Liver (tissue), 9 donors: ENCODE data around the gene SLC26A1. TPM values are rescaled to one million over a fixed set of nuclear protein-coding genes. Genes with fewer than 3 reads are reported as not detected.
A peak's percentile ranks its signal among the peaks of the same experiment; 100 is the strongest.

Experiments
- DNase-seq: peaks from one replicate; pipeline ENCODE4 v3.0.0-alpha.2; 2017; ENCODE audit warnings: low spot score
- H3K27ac ChIP-seq, 2 donors: one replicate each; pipeline ENCODE4 v1.7.0; 2013; ENCODE audit warnings: inconsistent platforms in 2 of 2, low read length in 2 of 2, control low read depth in 1 of 2, low read depth in 1 of 2, mild to moderate bottlenecking in 1 of 2
- H3K27me3 ChIP-seq, 4 donors: one replicate each; pipeline versions ENCODE4 v1.6.1 to v1.7.0; 2013; ENCODE audit warnings: low read length in 3 of 4, inconsistent platforms in 1 of 4, mild to moderate bottlenecking in 1 of 4, moderate library complexity in 1 of 4; ENCODE audit not compliant: control insufficient read depth in 4 of 4, insufficient read depth in 4 of 4
- H3K36me3 ChIP-seq, 4 donors: one replicate each; pipeline versions ENCODE4 v1.6.1 to v1.7.0; 2013; ENCODE audit warnings: low read length in 3 of 4, mild to moderate bottlenecking in 3 of 4, low read depth in 1 of 4, moderate library complexity in 1 of 4; ENCODE audit not compliant: control insufficient read depth in 4 of 4, insufficient read depth in 3 of 4
- H3K4me1 ChIP-seq, 4 donors: one replicate each; pipeline versions ENCODE4 v1.6.1 to v1.7.0; 2013; ENCODE audit warnings: low read length in 3 of 4, mild to moderate bottlenecking in 3 of 4, moderate library complexity in 1 of 4; ENCODE audit not compliant: control insufficient read depth in 4 of 4, insufficient read depth in 4 of 4
- H3K4me3 ChIP-seq, 3 donors: one replicate each; pipeline versions ENCODE4 v1.6.1 to v1.7.0; 2013; ENCODE audit warnings: low read length in 3 of 3, control low read depth in 1 of 3, low read depth in 1 of 3, mild to moderate bottlenecking in 1 of 3
- H3K9ac ChIP-seq, 2 donors: one replicate each; pipeline ENCODE4 v1.7.0; 2013; ENCODE audit warnings: low read length in 2 of 2, mild to moderate bottlenecking in 2 of 2, moderate library complexity in 2 of 2, control low read depth in 1 of 2, low read depth in 1 of 2
- H3K9me3 ChIP-seq, 4 donors: one replicate each; pipeline versions ENCODE4 v1.6.1 to v1.7.0; 2013; ENCODE audit warnings: low read length in 3 of 4; ENCODE audit not compliant: control insufficient read depth in 4 of 4
- CTCF ChIP-seq: fragments of 150-350 bp; IDR thresholded peaks from 2 replicates; pipeline ENCODE4 v1.5.1; 2017; ENCODE audit warnings: improper control_type of control experiment, low read depth, low read length; ENCODE audit not compliant: missing input control
- EGR1 ChIP-seq, 2 donors: IDR thresholded peaks; 2 replicates each; pipeline ENCODE4 v1.6.1; 2016 to 2018; ENCODE audit warnings: antibody characterized with exemption in 2 of 2, low read depth in 2 of 2
- FOXA1 ChIP-seq: IDR thresholded peaks from 2 replicates; pipeline ENCODE4 v1.6.1; 2016; ENCODE audit warnings: antibody characterized with exemption
- FOXA2 ChIP-seq: IDR thresholded peaks from 2 replicates; pipeline ENCODE4 v1.6.1; 2016; ENCODE audit warnings: antibody characterized with exemption
- GABPA ChIP-seq, 2 donors: IDR thresholded peaks in 1 of 2; conservative IDR thresholded peaks in 1 of 2; 2 replicates each; pipeline ENCODE4 v1.6.1; 2016; ENCODE audit warnings: antibody characterized with exemption in 2 of 2, mild to moderate bottlenecking in 1 of 2, moderate library complexity in 1 of 2
- HNF4A ChIP-seq, 2 donors: conservative IDR thresholded peaks; 2 replicates each; pipeline ENCODE4 v1.6.1; 2016; ENCODE audit warnings: antibody characterized with exemption in 2 of 2, mild to moderate bottlenecking in 2 of 2
- HNF4G ChIP-seq: IDR thresholded peaks from 2 replicates; pipeline ENCODE4 v1.6.1; 2016; ENCODE audit warnings: antibody characterized with exemption
- JUND ChIP-seq, 2 donors: IDR thresholded peaks; 2 replicates each; pipeline ENCODE4 v1.6.1; 2016; ENCODE audit warnings: antibody characterized with exemption in 2 of 2
- MAX ChIP-seq: IDR thresholded peaks from 2 replicates; pipeline ENCODE4 v1.6.1; 2016; ENCODE audit warnings: antibody characterized with exemption
- NR2F2 ChIP-seq: IDR thresholded peaks from 2 replicates; pipeline ENCODE4 v1.6.1; 2016; ENCODE audit warnings: antibody characterized with exemption
- RAD21 ChIP-seq, 2 donors: IDR thresholded peaks; 2 replicates each; pipeline ENCODE4 v1.6.1; 2016; ENCODE audit warnings: antibody characterized with exemption in 2 of 2, mild to moderate bottlenecking in 2 of 2
- RXRA ChIP-seq, 2 donors: IDR thresholded peaks; 2 replicates each; pipeline ENCODE4 v1.6.1; 2017 to 2018; ENCODE audit warnings: antibody characterized with exemption in 2 of 2, mild to moderate bottlenecking in 1 of 2
- SP1 ChIP-seq: IDR thresholded peaks from 2 replicates; pipeline ENCODE4 v1.6.1; 2018; ENCODE audit warnings: antibody characterized with exemption, mild to moderate bottlenecking
- TAF1 ChIP-seq: conservative IDR thresholded peaks from 2 replicates; pipeline ENCODE4 v1.6.1; 2016; ENCODE audit warnings: antibody characterized with exemption, mild to moderate bottlenecking
- YY1 ChIP-seq: IDR thresholded peaks from 2 replicates; pipeline ENCODE4 v1.6.1; 2016; ENCODE audit warnings: antibody characterized with exemption, mild to moderate bottlenecking
- ZBTB33 ChIP-seq: IDR thresholded peaks from 2 replicates; pipeline ENCODE4 v1.6.1; 2016; ENCODE audit warnings: antibody characterized with exemption
- WGBS: extraction: QIAGEN DNeasy Blood & Tissue Kit; methylation state at CpG from one replicate; pipeline ENCODE4 v1.1.7; 2013; 5-methylcytosine and 5-hydroxymethylcytosine counted together
- polyA plus RNA-seq, 2 donors: library from polyadenylated mRNA; stranded (reverse) in 1 of 2; unstranded in 1 of 2; fragments of 200-250 nt in 1 of 2; fragments of >200 nt in 1 of 2; fragmentation: Nextera tagmentation in 1 of 2; extraction: Ambion mirVana in 1 of 2; gene quantifications; one replicate each; pipeline versions ENCODE4 v1.2.1 to v1.2.3, GENCODE V29; 2013 to 2015
- total RNA-seq, 2 donors: library from RNA; depleted of rRNA; stranded (reverse); fragments of >200 nt; gene quantifications; one replicate each; pipeline ENCODE4 v1.2.3, GENCODE V29; 2014
- TF ChIP-seq, protein P1 (sequence below): IDR thresholded peaks from 2 replicates; pipeline ENCODE4 v1.6.1; 2016; ENCODE audit warnings: antibody characterized with exemption
- TF ChIP-seq, protein P2 (sequence below): IDR thresholded peaks from 2 replicates; pipeline ENCODE4 v1.6.1; 2016; ENCODE audit warnings: antibody characterized with exemption, mild to moderate bottlenecking
- donor health status: healthy.
- donor health status: healthy.
- donor health status: healthy.
- donor health status: healthy.
- donor health status: healthy.

The SLC26A1 gene
- total and polyA plus RNA-seq, 4 donors: 5.1 to 41.0 (median 26.3) TPM

DNA sequence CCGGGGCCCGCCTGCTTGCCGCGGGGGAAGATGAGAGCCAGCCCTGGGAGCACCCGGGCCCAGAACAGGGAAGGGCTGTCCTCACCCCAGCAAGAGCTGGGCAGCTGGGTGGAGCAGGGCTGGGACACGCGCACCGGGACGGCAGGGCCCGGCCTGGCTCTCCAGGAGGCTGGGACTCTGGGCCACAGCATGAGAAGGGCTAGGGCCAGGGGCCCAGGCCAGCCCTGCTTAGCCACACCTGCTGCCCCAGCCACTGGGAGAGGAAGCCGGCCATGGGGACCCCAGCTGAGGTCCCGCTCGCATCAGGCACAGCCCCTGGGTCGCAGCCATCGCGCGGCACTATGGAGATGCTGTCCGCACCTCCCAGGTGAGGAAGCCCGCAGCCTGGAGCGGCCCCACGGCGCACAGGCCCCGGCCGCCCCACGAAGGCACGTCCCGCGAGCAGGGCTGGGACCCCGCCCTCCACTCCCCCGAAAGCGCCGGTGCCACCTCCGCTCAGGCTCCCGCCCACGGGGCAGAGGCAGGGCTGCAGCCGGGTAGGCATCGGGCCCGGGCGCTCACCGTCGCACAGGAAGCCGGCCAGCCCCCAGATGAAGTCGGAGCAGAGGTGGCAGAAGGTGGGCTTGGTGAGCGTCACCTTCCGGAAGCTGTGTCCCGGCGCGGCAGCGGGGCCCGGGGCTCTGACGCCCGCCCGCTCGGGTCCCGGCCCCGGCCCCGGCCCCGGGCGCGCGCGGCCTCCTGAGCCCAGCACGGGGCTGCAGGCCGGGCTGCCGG is 20.4 kb downstream of the SLC26A1 start:
- WGBS: 1% methylated on average over 65 of the region's 65 CpGs
- no peak for DNase-seq
- H3K4me1 ChIP-seq: peaks cover 13 to 20% (median 16%) of the 10 kb centered on the region in 4 donors

More for the DNA sequence above, 20.4 kb downstream of the SLC26A1 start:
- no peaks in the 10 kb centered on the region for H3K27me3 ChIP-seq
- H3K4me3 ChIP-seq: peak overlapping the region; percentile 66 to 93 (median 78)
- TF ChIP-seq CTCF (no peak), JUND (IDR thresholded peaks at IDR 0.05) (no peak), MAX (no peak), RXRA (IDR thresholded peaks at IDR 0.05) (no peak), FOXA1 (no peak), NR2F2 (no peak), GABPA (IDR thresholded peaks at IDR 0.05 in 1 of 2, conservative IDR thresholded peaks at IDR 0.05 in 1 of 2) (no peak), EGR1 (IDR thresholded peaks at IDR 0.05; ENCODE audit: low read depth in 2 of 2) (no peak), HNF4G (no peak), TAF1 (no peak), SP1 (no peak), FOXA2 (no peak), YY1 (no peak), HNF4A (conservative IDR thresholded peaks at IDR 0.05) (no peak), ZBTB33 (no peak), RAD21 (IDR thresholded peaks at IDR 0.05) (no peak)
- TF ChIP-seq, protein P1, sequence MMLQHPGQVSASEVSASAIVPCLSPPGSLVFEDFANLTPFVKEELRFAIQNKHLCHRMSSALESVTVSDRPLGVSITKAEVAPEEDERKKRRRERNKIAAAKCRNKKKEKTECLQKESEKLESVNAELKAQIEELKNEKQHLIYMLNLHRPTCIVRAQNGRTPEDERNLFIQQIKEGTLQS: no peak
- TF ChIP-seq, protein P2, sequence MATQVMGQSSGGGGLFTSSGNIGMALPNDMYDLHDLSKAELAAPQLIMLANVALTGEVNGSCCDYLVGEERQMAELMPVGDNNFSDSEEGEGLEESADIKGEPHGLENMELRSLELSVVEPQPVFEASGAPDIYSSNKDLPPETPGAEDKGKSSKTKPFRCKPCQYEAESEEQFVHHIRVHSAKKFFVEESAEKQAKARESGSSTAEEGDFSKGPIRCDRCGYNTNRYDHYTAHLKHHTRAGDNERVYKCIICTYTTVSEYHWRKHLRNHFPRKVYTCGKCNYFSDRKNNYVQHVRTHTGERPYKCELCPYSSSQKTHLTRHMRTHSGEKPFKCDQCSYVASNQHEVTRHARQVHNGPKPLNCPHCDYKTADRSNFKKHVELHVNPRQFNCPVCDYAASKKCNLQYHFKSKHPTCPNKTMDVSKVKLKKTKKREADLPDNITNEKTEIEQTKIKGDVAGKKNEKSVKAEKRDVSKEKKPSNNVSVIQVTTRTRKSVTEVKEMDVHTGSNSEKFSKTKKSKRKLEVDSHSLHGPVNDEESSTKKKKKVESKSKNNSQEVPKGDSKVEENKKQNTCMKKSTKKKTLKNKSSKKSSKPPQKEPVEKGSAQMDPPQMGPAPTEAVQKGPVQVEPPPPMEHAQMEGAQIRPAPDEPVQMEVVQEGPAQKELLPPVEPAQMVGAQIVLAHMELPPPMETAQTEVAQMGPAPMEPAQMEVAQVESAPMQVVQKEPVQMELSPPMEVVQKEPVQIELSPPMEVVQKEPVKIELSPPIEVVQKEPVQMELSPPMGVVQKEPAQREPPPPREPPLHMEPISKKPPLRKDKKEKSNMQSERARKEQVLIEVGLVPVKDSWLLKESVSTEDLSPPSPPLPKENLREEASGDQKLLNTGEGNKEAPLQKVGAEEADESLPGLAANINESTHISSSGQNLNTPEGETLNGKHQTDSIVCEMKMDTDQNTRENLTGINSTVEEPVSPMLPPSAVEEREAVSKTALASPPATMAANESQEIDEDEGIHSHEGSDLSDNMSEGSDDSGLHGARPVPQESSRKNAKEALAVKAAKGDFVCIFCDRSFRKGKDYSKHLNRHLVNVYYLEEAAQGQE: no peak
- H3K9me3 ChIP-seq: no peaks in the 10 kb centered on the region
- peak overlapping the region in 1 of 2 donors; percentile 27 for H3K9ac ChIP-seq
- H3K27ac ChIP-seq: no peak overlapping the region
- no peaks in the 10 kb centered on the region for H3K36me3 ChIP-seq
